ENCODE measurements around the gene EFCAB11. TPM values are rescaled to one million over a fixed set of nuclear protein-coding genes. Genes with fewer than 3 reads are reported as not detected.

Gene EFCAB11
- polyA plus RNA-seq, 3 donors: 2.8 to 8.7 (median 4.8) TPM

DNA sequence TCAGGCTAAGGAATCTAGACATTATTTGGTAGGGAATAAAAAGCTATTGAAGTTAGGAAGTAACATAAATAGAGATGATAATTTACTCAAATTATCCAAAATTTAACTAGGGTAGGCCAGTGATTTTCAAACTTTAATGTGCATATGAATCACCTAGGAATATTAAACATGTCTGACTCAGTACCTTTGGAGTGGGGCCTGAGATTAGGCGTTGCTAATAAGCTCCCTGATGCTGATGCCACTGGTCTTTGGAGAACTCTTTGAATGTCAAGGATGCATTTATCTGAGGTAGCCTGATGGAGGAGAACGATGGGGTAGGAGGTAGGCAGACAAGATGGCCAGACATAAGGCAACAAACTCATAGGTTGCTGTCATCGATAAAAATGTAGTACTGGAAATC is 33.2 kb downstream of the EFCAB11 start:
- H3K27ac ChIP-seq (ENCODE audit: low read depth, low read length): no peak overlapping the region
- 89 to 96% (median 95%) methylated on average over 3 of the region's 3 CpGs for WGBS, 3 donors

DNA sequence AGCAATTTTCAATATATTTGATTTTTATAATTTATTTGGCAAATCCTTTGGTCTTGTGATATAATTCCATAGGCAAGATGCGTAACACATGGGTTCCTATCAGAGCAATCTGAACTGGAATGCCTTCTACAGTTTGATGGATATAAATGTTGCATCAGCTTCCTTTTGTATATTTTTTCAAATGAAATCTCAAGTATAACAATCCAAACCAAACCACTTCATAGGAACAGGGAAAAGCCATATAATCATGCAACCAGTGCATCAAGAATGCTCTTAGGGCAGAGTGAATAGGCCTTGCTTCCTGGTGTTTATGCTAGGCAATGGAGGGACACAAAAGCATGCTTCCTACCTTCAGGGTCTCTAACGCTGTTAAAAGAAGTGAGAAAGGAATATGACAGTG is 34.5 kb downstream of the EFCAB11 start:
- WGBS, 3 donors: 84 to 92% (median 88%) methylated on average over 2 of the region's 2 CpGs

DNA sequence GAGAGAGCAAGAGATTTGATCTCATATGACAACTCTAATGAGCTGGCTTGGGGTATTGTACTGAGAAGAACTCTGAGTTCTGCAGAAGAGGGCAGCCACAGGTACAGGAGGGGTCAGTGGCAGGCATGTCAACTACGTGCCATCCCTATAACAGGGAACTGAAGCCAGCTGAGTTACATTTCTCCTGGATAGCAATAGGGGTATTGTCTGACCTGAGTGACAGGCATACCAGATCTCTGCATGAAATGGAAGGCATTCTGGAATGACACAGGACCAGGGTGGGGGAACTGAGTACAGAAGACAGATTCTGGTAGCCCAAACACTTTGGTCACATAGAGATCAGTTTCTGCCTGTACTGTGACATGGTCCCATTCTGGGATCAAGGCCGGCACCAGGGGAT is 35.8 kb downstream of the EFCAB11 start:
- H3K27ac ChIP-seq (ENCODE audit: low read depth, low read length): no peak overlapping the region
- WGBS, 3 donors: 92 to 100% (median 92%) methylated on average over 2 of the region's 2 CpGs

More for the DNA sequence above, 34.5 kb downstream of the EFCAB11 start:
- H3K27ac ChIP-seq (ENCODE audit: low read depth, low read length): no peak overlapping the region

- WGBS, 3 donors: 17 to 19% (median 18%) methylated on average over 6 of the region's 6 CpGs
- H3K27ac ChIP-seq (ENCODE audit: low read depth, low read length): no peak overlapping the region
Measured at GRCh38 chr14:89915114-89915878, 39.2 kb downstream of the EFCAB11 start.

DNA sequence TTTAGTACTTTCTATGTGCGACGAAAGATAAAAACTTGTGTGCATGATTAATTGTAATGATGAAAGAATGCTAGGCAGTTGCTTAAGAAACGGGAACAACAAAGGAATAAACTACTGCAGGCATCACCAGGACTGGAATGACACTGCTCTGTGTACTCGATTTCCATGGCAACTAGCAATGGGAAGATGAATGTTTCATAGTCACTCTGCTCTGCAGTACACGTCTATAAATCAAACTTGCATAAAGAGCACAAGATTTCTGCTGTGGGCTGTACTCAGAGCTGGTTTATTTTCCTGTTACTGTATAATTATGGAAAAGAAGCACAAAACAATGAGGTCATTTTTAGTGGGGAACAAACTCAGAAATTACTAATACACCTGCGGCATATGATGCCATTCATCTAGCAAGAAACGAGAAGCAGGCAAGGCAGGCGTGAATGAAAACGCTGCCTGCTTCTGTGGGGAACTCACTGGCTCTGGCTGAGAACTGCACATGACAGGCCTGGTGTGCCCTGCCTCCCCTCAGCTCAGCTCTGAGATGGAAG is 41.8 kb downstream of the EFCAB11 start:
- no peak overlapping the region for H3K27ac ChIP-seq (ENCODE audit: low read depth, low read length)
- 15 to 58% (median 20%) methylated on average over 9 of the region's 9 CpGs for WGBS, 3 donors

DNA sequence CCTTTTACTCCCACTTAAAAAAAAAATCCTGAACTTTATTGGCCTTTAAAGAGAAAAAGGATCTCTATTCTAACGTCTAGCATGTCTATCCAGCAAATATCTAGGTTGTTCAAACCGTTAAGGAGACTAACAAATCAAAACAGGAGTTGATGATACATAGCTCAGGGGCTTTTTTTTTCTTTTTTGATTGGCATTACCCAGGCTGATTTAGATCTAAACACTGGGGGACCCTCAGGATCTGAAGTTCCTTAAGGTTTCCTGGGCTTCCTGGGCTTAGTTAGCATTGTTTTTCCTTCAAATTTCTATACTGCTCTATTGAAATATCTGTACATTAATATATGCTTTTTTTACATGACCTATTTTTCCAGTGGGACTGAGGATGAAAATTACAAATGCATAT is 42.3 kb downstream of the EFCAB11 start:
- no peak overlapping the region for H3K27ac ChIP-seq (ENCODE audit: low read depth, low read length)
- 47 to 80% (median 62%) methylated on average over 2 of the region's 2 CpGs for WGBS, 3 donors

- WGBS, 3 donors: 36 to 57% (median 49%) methylated on average over 11 of the region's 11 CpGs
Measured at GRCh38 chr14:89911010-89911919, 43.3 kb downstream of the EFCAB11 start.

GRCh38 chr14:89910691-89911009 is 43.9 kb downstream of the EFCAB11 start:
- WGBS, 3 donors: 29 to 81% (median 68%) methylated on average over 5 of the region's 5 CpGs
- H3K27ac ChIP-seq (ENCODE audit: low read depth, low read length): no peak overlapping the region

More at GRCh38 chr14:89911010-89911919, 43.3 kb downstream of the EFCAB11 start:
- no peak overlapping the region for H3K27ac ChIP-seq (ENCODE audit: low read depth, low read length)

- 89 to 100% (median 97%) methylated on average over 9 of the region's 9 CpGs for WGBS, 3 donors
- no peak overlapping the region for H3K27ac ChIP-seq (ENCODE audit: low read depth, low read length)
Measured at GRCh38 chr14:89909586-89909985, 44.9 kb downstream of the EFCAB11 start.

- 94 to 96% (median 96%) methylated on average over 9 of the region's 9 CpGs for WGBS, 3 donors
Measured at GRCh38 chr14:89908712-89909450, 45.6 kb downstream of the EFCAB11 start.

DNA sequence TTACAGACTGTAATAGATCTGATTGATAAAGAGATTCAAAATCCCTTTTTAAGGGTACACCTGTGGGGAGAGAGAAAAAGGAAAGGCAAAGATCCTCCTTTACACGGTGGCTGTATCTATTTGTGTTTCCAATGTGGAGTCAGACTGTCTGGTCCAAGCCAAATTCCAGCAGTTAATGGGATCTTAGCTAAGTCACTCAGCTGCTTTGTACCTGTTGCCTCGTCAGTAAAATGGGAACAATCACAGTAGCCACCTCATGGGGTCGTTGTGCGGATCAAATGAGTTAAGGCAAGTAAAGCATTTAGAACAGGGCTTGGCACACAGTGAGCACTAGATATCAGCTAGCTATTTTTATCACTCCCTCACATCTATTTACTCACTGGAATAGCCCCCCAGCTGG is 46.9 kb downstream of the EFCAB11 start:
- WGBS, 3 donors: 82 to 89% (median 89%) methylated on average over 4 of the region's 4 CpGs
- H3K27ac ChIP-seq (ENCODE audit: low read depth, low read length): no peak overlapping the region

More at GRCh38 chr14:89908712-89909450, 45.6 kb downstream of the EFCAB11 start:
- H3K27ac ChIP-seq (ENCODE audit: low read depth, low read length): no peak overlapping the region

GRCh38 chr14:89906000-89906399 is 48.5 kb downstream of the EFCAB11 start:
- H3K27ac ChIP-seq (ENCODE audit: low read depth, low read length): no peak overlapping the region

GRCh38 chr14:89903340-89903952 is 51.1 kb downstream of the EFCAB11 start:
- no peak overlapping the region for H3K27ac ChIP-seq (ENCODE audit: low read depth, low read length)

DNA sequence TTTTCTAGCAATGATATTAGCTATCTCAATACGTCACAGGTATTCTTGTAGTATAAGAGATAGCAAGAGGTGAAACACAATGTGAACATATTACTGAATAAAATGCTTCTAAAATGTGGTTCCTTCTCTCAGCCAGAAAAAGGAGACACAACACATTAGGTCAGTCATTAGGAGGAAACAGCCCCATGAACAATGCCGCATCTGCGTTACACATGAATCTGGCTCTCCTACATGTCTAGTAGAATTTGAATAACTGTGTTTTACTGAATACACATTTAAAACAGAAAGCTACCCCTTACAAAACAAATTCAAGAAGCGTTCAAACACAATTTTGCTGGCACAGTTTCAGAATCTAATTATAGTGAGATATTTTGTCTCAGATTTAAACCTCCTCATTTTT is 51.6 kb downstream of the EFCAB11 start:
- H3K27ac ChIP-seq (ENCODE audit: low read depth, low read length): no peak overlapping the region
- 36 to 60% (median 54%) methylated on average over 4 of the region's 4 CpGs for WGBS, 3 donors

More at GRCh38 chr14:89903340-89903952, 51.1 kb downstream of the EFCAB11 start:
- WGBS, 3 donors: 20 to 42% (median 38%) methylated on average over 4 of the region's 4 CpGs

GRCh38 chr14:89900802-89901201 is 53.7 kb downstream of the EFCAB11 start:
- WGBS, 3 donors: 82 to 88% (median 87%) methylated on average over 4 of the region's 4 CpGs

DNA sequence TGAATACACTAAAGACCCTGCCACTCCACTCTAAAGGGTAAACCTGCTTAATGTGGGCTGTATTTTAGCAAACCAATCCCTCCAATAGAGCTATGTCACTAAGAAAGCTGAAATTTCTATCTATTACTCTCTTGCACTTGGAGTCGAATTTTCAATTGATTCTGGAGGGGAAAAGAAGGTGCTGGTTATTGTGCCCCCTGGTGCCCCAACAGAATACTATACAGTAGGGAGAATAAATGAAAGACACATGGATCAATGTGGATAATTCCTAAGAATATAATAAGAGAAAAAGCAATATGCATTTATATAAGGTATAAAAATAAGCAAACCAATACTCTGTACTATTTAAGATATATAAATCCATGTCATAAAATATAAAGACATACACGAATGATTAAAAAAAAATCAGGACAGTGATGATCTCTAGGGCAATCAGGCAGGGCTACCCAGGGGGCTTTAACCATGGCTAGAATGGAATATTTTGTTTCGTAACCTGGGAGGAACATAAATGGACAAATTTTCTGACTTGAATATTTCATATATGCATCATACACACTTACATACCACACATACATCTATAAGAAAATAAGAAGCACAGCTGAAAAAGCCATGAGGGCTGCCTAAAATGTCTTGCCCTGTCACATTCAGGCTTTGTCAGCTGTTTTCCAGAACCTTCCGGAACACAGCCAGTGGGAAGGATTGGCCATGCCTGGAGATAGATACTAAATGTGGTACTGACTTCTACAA is 54.4 kb downstream of the EFCAB11 start:
- H3K27ac ChIP-seq (ENCODE audit: low read depth, low read length): no peak overlapping the region
- 79 to 85% (median 84%) methylated on average over 4 of the region's 4 CpGs for WGBS, 3 donors

More at GRCh38 chr14:89900802-89901201, 53.7 kb downstream of the EFCAB11 start:
- no peak overlapping the region for H3K27ac ChIP-seq (ENCODE audit: low read depth, low read length)

DNA sequence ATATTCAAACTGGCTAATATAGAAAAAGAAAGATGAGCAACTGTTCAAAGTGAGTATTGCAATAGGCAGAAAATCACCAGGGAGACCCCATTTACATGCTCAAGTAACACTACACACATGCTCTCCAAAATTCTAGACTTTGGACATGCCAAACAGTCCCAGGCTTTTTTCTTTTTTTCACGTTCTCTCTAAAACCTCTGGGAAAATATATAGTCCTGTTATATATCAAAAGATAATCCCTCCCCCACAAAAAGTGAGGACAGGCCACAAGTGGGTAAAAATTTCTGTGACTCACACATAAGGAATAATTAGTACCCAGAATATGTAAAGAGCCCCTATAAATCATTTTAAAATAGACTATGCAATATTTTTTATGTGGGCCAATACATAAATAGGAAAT is 55.2 kb downstream of the EFCAB11 start:
- no peak overlapping the region for H3K27ac ChIP-seq (ENCODE audit: low read depth, low read length)
- 85 to 100% (median 94%) methylated on average over 1 of the region's 1 CpG for WGBS, 3 donors

Measured in adipose tissue (tissue), 3 donors.